ENCODE data around the gene CCRL2. TPM values are rescaled to one million over a fixed set of nuclear protein-coding genes. Genes with fewer than 3 reads are reported as not detected.
"Not testable (repeated sequence)": the region's sequence is repeated elsewhere in the genome, so short reads cannot be mapped to it uniquely, and the experiment has no call there.

CCRL2 gene
- total and polyA plus RNA-seq, 2 experiments from 2014 or later = 5.3 to 8.6 TPM

DNA sequence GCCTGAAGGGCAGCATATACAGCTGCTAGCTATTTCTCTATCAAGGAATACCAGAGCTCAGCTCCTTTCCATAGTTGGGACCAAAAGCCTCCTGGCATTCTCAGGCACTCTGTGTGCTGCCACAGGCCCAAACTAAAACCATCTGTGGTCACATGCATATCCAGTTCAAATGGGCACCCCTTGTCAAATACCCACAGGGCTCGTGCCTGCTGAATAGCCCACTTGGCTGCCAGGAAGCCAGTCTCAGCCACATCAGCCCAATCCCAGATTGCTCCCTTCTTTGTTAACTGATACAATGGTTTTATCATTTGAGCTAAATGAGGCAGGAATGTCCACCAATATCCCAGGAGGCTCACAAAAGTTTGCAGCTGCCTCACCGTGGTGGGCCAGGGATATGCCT lies 13.9 kb downstream of the CCRL2 start:
- no peaks in the 10 kb centered on the region for H3K9me3 ChIP-seq (ENCODE audit: low read depth)
- no peak overlapping the region for H3K4me3 ChIP-seq
- no peak for DNase-seq (ENCODE audit: low read depth in 1 of 2, low spot score in 1 of 2)
- H3K27me3 ChIP-seq = no peaks in the 10 kb centered on the region
- H3K27ac ChIP-seq = no peak overlapping the region
- no peak for TF ChIP-seq CTCF (IDR thresholded peaks at IDR 0.05; ENCODE audit: low read depth, low read length)
- H3K4me1 ChIP-seq (ENCODE audit: low read depth) = peaks cover 25% of the 10 kb centered on the region
- H3K36me3 ChIP-seq = no peaks in the 10 kb centered on the region

DNA sequence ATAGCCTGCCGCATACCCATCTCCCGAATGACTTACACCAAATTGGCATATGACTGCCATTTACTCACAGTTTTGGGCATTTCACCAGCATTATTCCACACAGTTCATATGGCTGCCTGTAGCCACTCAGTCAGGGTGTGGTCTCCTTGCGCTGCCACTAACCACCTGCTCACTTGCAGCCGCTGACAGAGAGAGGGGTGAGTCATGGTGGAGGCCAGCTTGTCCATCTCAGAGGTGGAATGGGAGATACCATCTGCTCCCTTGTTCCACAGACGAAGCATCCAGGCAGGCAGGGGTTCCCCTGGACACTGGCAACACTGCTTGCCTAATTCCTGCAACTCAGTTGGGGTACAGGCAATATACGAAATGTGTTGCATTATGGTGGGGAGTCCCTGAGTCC lies 15.6 kb downstream of the CCRL2 start:
- Histone ChIP-seq H3K36me3 (no peaks in the 10 kb centered on the region), H3K9me3 (ENCODE audit: low read depth) (no peaks in the 10 kb centered on the region), H3K4me3 (no peak overlapping the region), H3K27ac (no peak overlapping the region), H3K27me3 (no peaks in the 10 kb centered on the region), H3K4me1 (ENCODE audit: low read depth) (peaks cover 22% of the 10 kb centered on the region)
- DNase-seq (ENCODE audit: low read depth in 1 of 2, low spot score in 1 of 2) = no peak
- TF ChIP-seq CTCF (IDR thresholded peaks at IDR 0.05; ENCODE audit: low read depth, low read length) = no peak

GRCh38 chr3:46423588-46423987 lies 16.5 kb downstream of the CCRL2 start:
- Histone ChIP-seq H3K4me3 (no peak overlapping the region), H3K36me3 (no peaks in the 10 kb centered on the region), H3K9me3 (ENCODE audit: low read depth) (no peaks in the 10 kb centered on the region), H3K27ac (no peak overlapping the region), H3K4me1 (ENCODE audit: low read depth) (peaks cover 23% of the 10 kb centered on the region), H3K27me3 (no peaks in the 10 kb centered on the region)
- DNase-seq (ENCODE audit: low read depth in 1 of 2, low spot score in 1 of 2) = no peak
- TF ChIP-seq CTCF (IDR thresholded peaks at IDR 0.05; ENCODE audit: low read depth, low read length) = no peak

DNA sequence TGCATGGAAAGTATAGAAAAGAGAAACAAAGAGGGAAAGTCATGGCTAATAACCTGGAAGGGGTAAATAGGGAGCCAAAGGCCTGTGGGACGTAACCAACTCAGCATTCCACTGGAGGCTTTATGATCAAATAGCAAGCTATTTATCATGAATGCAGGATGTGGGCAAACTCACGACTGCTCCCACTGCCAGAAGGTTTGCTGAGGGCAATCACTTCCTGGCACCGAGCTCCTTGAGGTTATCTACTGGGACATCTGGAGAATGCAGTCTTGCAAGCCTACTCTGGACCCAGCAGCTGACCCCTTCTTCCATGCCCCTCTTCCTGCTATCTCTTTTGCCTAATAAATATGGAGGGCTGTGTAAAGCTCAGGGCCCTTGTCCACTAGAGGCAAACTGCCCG lies 19.4 kb downstream of the CCRL2 start:
- not testable (repeated sequence) for H3K27me3 ChIP-seq; H3K36me3 ChIP-seq; H3K9me3 ChIP-seq (ENCODE audit: low read depth); H3K4me3 ChIP-seq
- Histone ChIP-seq H3K27ac (peak overlapping the region; percentile 4), H3K4me1 (ENCODE audit: low read depth) (peaks cover 23% of the 10 kb centered on the region)
- DNase-seq (ENCODE audit: low read depth in 1 of 2, low spot score in 1 of 2) = peak in 1 of 2 donors; percentile 7

DNA sequence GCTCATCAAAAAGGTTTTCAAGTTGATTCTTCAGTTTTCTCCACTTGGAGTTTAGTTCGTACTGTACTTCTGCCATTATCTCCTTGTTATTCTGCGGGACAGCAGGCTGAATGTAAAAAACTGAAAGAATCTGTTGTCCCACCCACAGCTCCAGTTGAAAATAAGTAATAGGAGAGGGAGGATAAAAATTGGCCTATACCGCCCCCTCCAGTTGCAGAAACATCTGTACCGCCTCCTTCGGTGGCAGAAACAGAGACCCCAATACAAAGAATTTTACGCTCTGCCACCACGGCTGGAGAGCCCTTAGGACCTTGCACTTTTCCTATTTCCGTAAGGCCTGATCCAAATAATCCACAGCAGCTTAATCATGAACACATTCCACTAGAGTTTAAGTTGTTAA lies 20.3 kb downstream of the CCRL2 start:
- peaks cover 23% of the 10 kb centered on the region for H3K4me1 ChIP-seq (ENCODE audit: low read depth)
- DNase-seq (ENCODE audit: low read depth in 1 of 2, low spot score in 1 of 2) = peak in 1 of 2 donors; percentile 28
- not testable (repeated sequence) for H3K4me3 ChIP-seq; H3K36me3 ChIP-seq; H3K9me3 ChIP-seq (ENCODE audit: low read depth); H3K27me3 ChIP-seq
- peak overlapping the region; percentile 41 for H3K27ac ChIP-seq
- peak; percentile 9 for TF ChIP-seq CTCF (IDR thresholded peaks at IDR 0.05; ENCODE audit: low read depth, low read length)

DNA sequence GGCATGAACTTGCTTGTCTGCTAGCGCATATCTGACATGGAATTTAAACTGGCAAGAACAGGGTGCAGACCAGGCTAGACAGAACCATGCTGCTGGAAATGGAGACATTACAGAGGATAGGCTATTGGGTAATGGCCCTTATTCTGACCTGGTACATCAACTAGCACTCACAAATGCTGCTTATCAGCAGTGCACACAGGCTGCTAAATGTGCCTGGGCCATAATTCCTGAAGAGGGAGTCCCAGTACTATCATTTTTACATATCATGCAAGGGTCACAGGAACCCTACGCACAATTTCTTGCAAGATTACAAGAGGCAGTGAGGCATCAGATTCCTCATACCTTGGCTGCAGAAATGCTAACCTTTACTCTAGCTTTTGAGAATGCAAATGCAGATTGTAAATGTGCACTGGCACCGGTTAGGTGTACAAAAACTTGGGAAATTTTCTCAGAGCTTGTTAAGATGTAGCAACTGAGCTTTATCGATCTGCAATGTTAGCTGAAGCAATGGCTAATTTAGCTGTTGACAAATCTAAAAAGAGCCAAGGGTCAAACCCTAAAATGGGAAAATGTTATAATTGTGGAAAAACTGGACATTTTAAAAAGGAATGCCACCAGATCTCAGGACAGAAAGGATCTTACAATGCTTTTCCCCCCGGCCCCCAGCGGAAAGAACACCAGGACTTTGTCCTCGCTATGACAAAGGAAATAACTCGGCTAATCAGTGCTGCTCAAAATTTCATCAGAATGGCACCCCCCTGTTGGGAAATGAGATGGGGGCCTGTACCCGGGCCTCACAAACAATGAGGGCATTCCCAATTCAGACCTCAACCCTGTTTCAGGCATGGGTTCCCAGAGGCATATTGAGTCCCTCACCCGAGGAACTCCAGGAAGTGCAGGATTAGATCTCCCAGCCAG lies 21.1 kb downstream of the CCRL2 start:
- no peak for TF ChIP-seq CTCF (IDR thresholded peaks at IDR 0.05; ENCODE audit: low read depth, low read length)
- Histone ChIP-seq H3K4me3 (no peak overlapping the region), H3K9me3 (ENCODE audit: low read depth) (no peaks in the 10 kb centered on the region), H3K27ac (peak overlapping the region; percentile 41), H3K27me3 (no peaks in the 10 kb centered on the region), H3K36me3 (no peaks in the 10 kb centered on the region), H3K4me1 (ENCODE audit: low read depth) (peaks cover 23% of the 10 kb centered on the region)
- DNase-seq (ENCODE audit: low read depth in 1 of 2, low spot score in 1 of 2) = peak in 1 of 2 donors; percentile 49
